Activated CD8-positive, alpha-beta T cell treated with anti-CD3 and anti-CD28 coated beads for 36 hours (primary cell): Measurements from ENCODE around the gene CCDC90B. TPM values are rescaled to one million over a fixed set of nuclear protein-coding genes. Genes with fewer than 3 reads are reported as not detected.

Experiments used
- ATAC-seq: fragments of 200-7000 bp; cut with Tn5 transposase; one replicate; pipeline ENCODE4 v1.10.0; 2021; ENCODE audit warnings: mild to moderate bottlenecking, moderate library complexity
- CTCF ChIA-PET: fragments of 350-600 bp; sonication (Branson Sonifier 250); formaldehyde crosslinking; loops from one replicate; lab custom pipeline; 2021; ENCODE audit warnings: antibody characterized with exemption; lab: Charles Lee
- POLR2A ChIA-PET: fragments of 350-600 bp; sonication (Branson Sonifier 250); formaldehyde crosslinking; loops from one replicate; lab custom pipeline; 2021; ENCODE audit warnings: antibody characterized with exemption; lab: Charles Lee
- DNase-seq: peaks from one replicate; pipeline ENCODE4 v3.0.0-alpha.2; 2020
- H3K27ac Mint-ChIP-seq: one replicate; pipeline ENCODE4 v1.8.0; 2021; ENCODE audit warnings: mild to moderate bottlenecking, mixed read lengths
- H3K27me3 Mint-ChIP-seq: one replicate; pipeline ENCODE4 v1.8.0; 2021; ENCODE audit warnings: mixed read lengths
- H3K36me3 Mint-ChIP-seq: one replicate; pipeline ENCODE4 v1.8.0; 2021; ENCODE audit warnings: low read depth, mixed read lengths
- H3K4me1 Mint-ChIP-seq: one replicate; pipeline ENCODE4 v1.8.0; 2021; ENCODE audit warnings: low read depth, mixed read lengths
- H3K4me3 Mint-ChIP-seq: one replicate; pipeline ENCODE4 v1.8.0; 2021; ENCODE audit warnings: mild to moderate bottlenecking, moderate library complexity, mixed read lengths
- H3K9me3 Mint-ChIP-seq: one replicate; pipeline ENCODE4 v1.8.0; 2021; ENCODE audit warnings: mixed read lengths
- CTCF ChIP-seq: fragments of 200-600 bp; IDR thresholded peaks from one replicate; pipeline ENCODE4 v1.8.0; 2022; ENCODE audit warnings: antibody characterized with exemption, mild to moderate bottlenecking
- intact Hi-C: fragments of 100-400 bp; cut with micrococcal nuclease; formaldehyde crosslinking; loops from one replicate; pipeline ENCODE4 v1.10.0; 2022
- total RNA-seq, 2 experiments: library from RNA; stranded (reverse); gene quantifications; one replicate each; pipeline ENCODE4 v1.2.3, GENCODE V29; 2021

Gene CCDC90B
- total RNA-seq, 2 experiments from 2014 or later = 23.2 to 25.1 TPM

- Mint-ChIP-seq H3K27ac (no peak overlapping the region), H3K4me1 (no peaks in the 10 kb centered on the region), H3K4me3 (no peak overlapping the region), H3K36me3 (no peaks in the 10 kb centered on the region), H3K27me3 (no peaks in the 10 kb centered on the region), H3K9me3 (no peaks in the 10 kb centered on the region)
- intact Hi-C loops = no loop called here
- DNase-seq (no peak), ATAC-seq (no peak)
- ChIA-PET POLR2A (no interaction called here), CTCF (interaction anchor here (2.3 kb wide), 1 partner anchor 11 kb away, joined by 13 read pairs; no protein-coding TSS in a partner anchor)
- no peak for TF ChIP-seq CTCF
These were observed 17.1 kb upstream of the CCDC90B start for GRCh38 chr11:83303316-83303715.

GRCh38 chr11:83302151-83302550 lies 16.0 kb upstream of the CCDC90B start:
- H3K27me3 Mint-ChIP-seq = no peaks in the 10 kb centered on the region
- ChIA-PET POLR2A (no interaction called here), CTCF (interaction anchor here (2.3 kb wide), 1 partner anchor 10 kb away, joined by 13 read pairs; no protein-coding TSS in a partner anchor)
- ATAC-seq = no peak
- H3K4me1 Mint-ChIP-seq = no peaks in the 10 kb centered on the region
- H3K9me3 Mint-ChIP-seq = no peaks in the 10 kb centered on the region
- no peak for TF ChIP-seq CTCF
- no peak for DNase-seq
- no peak overlapping the region for H3K27ac Mint-ChIP-seq
- H3K4me3 Mint-ChIP-seq = no peak overlapping the region
- intact Hi-C loops = no loop called here
- no peaks in the 10 kb centered on the region for H3K36me3 Mint-ChIP-seq

GRCh38 chr11:83299681-83300080 lies 13.5 kb upstream of the CCDC90B start:
- intact Hi-C loops = loop anchor here (10.0 kb wide), 2 partner anchors 425 to 515 kb away; no protein-coding TSS in a partner anchor
- Mint-ChIP-seq H3K9me3 (no peaks in the 10 kb centered on the region), H3K4me3 (no peak overlapping the region), H3K4me1 (no peaks in the 10 kb centered on the region), H3K27ac (no peak overlapping the region), H3K36me3 (no peaks in the 10 kb centered on the region), H3K27me3 (peaks cover 3% of the 10 kb centered on the region)
- DNase-seq (no peak), ATAC-seq (no peak)
- TF ChIP-seq CTCF = no peak
- CTCF ChIA-PET = no interaction called here
- POLR2A ChIA-PET = no interaction called here

- Mint-ChIP-seq H3K27me3 (peaks cover 5% of the 10 kb centered on the region), H3K9me3 (no peaks in the 10 kb centered on the region), H3K27ac (no peak overlapping the region), H3K36me3 (no peaks in the 10 kb centered on the region), H3K4me1 (peaks cover 6% of the 10 kb centered on the region), H3K4me3 (no peak overlapping the region)
- TF ChIP-seq CTCF = no peak
- no peak for DNase-seq
- intact Hi-C loops = loop anchor here (10.0 kb wide), 2 partner anchors 431 to 521 kb away; no protein-coding TSS in a partner anchor
- ChIA-PET POLR2A (interaction anchor here (0.5 kb wide), 1 partner anchor 57 kb away, joined by 4 read pairs; no protein-coding TSS in a partner anchor), CTCF (interaction anchor here (0.5 to 2.6 kb wide), 5 partner anchors 10 to 524 kb away, joined by 3 to 16 read pairs (median 9); no protein-coding TSS in a partner anchor)
- ATAC-seq = no peak
These were observed 8.0 kb upstream of the CCDC90B start for GRCh38 chr11:83294208-83294607.

- Mint-ChIP-seq H3K9me3 (no peaks in the 10 kb centered on the region), H3K36me3 (no peaks in the 10 kb centered on the region), H3K4me1 (peaks cover 6% of the 10 kb centered on the region), H3K27ac (no peak overlapping the region), H3K4me3 (no peak overlapping the region), H3K27me3 (peaks cover 5% of the 10 kb centered on the region)
- ChIA-PET CTCF (interaction anchor here (0.9 to 2.7 kb wide), 20 partner anchors 9 to 527 kb away, joined by 3 to 20 read pairs (median 4); partner anchors contain the start of gene PCF11), POLR2A (no interaction called here)
- TF ChIP-seq CTCF = no peak
- DNase-seq (no peak), ATAC-seq (no peak)
- intact Hi-C loops = loop anchor here (10.0 kb wide), 2 partner anchors 431 to 521 kb away; no protein-coding TSS in a partner anchor
These were observed 7.2 kb upstream of the CCDC90B start for GRCh38 chr11:83293457-83293774.
